ENCODE data around the gene AGBL1. TPM values are rescaled to one million over a fixed set of nuclear protein-coding genes. Genes with fewer than 3 reads are reported as not detected.

The AGBL1 gene
- total RNA-seq, 1 experiment from 2014 or later, result not detected

DNA sequence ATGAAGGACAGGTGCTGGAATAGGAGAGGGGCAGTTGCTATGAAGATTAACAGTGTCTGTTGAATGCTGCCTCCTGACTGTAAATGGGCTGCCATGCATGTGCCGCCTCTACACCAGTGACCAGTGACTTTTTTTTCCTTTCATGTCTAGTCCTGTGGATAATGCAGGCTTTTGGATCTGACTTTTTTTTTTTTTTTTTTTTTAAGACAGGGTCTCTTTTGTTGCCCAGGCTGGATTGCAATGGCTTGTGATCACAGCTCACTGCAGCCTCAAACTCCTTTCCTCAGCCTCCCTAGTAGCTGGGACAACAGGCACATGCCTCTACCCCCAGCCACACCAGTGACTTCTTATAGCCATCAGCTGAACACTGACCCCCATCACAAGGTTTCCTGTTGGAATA lies 41.2 kb upstream of the AGBL1 start:
- no peaks in the 10 kb centered on the region for H3K9me3 ChIP-seq (ENCODE audit: insufficient read depth, low read depth)
- no peaks in the 10 kb centered on the region for H3F3A ChIP-seq (ENCODE audit: insufficient read depth, low read depth)
- no peak overlapping the region for H3K27ac ChIP-seq
- DNase-seq, result no peak
- no peak overlapping the region for H2AFZ ChIP-seq
- no peaks in the 10 kb centered on the region for H4K20me1 ChIP-seq (ENCODE audit: insufficient read depth)
- TF ChIP-seq, protein P1, sequence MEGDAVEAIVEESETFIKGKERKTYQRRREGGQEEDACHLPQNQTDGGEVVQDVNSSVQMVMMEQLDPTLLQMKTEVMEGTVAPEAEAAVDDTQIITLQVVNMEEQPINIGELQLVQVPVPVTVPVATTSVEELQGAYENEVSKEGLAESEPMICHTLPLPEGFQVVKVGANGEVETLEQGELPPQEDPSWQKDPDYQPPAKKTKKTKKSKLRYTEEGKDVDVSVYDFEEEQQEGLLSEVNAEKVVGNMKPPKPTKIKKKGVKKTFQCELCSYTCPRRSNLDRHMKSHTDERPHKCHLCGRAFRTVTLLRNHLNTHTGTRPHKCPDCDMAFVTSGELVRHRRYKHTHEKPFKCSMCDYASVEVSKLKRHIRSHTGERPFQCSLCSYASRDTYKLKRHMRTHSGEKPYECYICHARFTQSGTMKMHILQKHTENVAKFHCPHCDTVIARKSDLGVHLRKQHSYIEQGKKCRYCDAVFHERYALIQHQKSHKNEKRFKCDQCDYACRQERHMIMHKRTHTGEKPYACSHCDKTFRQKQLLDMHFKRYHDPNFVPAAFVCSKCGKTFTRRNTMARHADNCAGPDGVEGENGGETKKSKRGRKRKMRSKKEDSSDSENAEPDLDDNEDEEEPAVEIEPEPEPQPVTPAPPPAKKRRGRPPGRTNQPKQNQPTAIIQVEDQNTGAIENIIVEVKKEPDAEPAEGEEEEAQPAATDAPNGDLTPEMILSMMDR (conservative IDR thresholded peaks at IDR 0.05), result no peak
- TF ChIP-seq EZH2 (IDR thresholded peaks at IDR 0.05; ENCODE audit: low read depth), result no peak
- H3K9me2 ChIP-seq (ENCODE audit: insufficient read depth), result no peaks in the 10 kb centered on the region
- 0 out of 2 replicates have a peak, but pooled peaks cover 11% of the 10 kb centered on the region for H3K27me3 ChIP-seq (ENCODE audit: insufficient read depth, low read depth)
- H3K79me2 ChIP-seq (ENCODE audit: low read depth), result no peaks in the 10 kb centered on the region
- ChIA-PET CTCF (no interaction called here), POLR2A (ENCODE audit: unreplicated experiment) (no interaction called here)
- H3K4me2 ChIP-seq, result no peak overlapping the region
- no TSS peak for BruUV-seq (replicated peaks)
- H3K36me3 ChIP-seq (ENCODE audit: low read depth), result no peaks in the 10 kb centered on the region
- no peak overlapping the region for H3K4me3 ChIP-seq
- intact Hi-C loops (cut with micrococcal nuclease; ENCODE audit: unreplicated experiment), result no loop called here
- no peaks in the 10 kb centered on the region for H3K4me1 ChIP-seq (replicated peaks; ENCODE audit: insufficient read depth)

DNA sequence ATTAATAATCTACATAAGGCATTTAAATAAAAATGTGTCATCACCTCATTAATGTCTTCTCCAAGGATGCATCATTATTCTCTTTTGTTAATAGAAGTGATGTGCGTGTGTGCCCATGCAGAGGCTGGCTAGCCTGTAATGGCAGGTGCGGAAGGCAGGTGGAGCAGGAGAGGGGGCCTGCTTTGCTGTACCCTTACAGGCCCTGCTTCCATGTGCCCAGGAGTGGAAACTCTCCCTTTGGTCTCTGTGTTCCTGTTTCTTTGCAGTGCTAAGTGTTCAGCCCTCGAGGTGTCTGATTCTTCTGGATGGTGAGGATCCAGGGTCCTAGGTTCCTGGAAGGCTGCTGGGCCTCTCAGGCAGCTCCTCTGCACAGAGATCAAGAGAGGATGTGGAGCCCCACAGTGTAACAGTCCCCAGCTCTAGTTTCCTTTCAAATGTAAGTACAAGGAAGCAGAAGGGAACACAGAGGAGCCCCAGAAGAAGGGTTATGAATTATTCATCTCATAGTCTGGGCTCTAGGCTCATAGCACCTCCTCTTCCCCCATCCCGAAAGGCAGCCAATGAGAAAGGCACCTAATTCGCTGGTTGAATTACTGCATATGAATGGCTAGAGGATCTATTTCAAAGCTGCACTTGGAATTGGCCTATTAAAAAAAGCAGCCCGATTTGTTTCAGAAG lies 39.2 kb upstream of the AGBL1 start:
- TF ChIP-seq EZH2 (IDR thresholded peaks at IDR 0.05; ENCODE audit: low read depth), result no peak
- TF ChIP-seq, protein P1 (conservative IDR thresholded peaks at IDR 0.05), result no peak
- DNase-seq, result no peak
- intact Hi-C loops (cut with micrococcal nuclease; ENCODE audit: unreplicated experiment), result no loop called here
- Histone ChIP-seq H3K36me3 (ENCODE audit: low read depth) (no peaks in the 10 kb centered on the region), H4K20me1 (ENCODE audit: insufficient read depth) (no peaks in the 10 kb centered on the region), H2AFZ (no peak overlapping the region), H3K27me3 (ENCODE audit: insufficient read depth, low read depth) (0 out of 2 replicates have a peak, but pooled peaks cover 11% of the 10 kb centered on the region), H3F3A (ENCODE audit: insufficient read depth, low read depth) (no peaks in the 10 kb centered on the region), H3K9me3 (ENCODE audit: insufficient read depth, low read depth) (no peaks in the 10 kb centered on the region), H3K4me1 (replicated peaks; ENCODE audit: insufficient read depth) (no peaks in the 10 kb centered on the region), H3K9me2 (ENCODE audit: insufficient read depth) (no peaks in the 10 kb centered on the region), H3K27ac (no peak overlapping the region), H3K4me2 (no peak overlapping the region), H3K4me3 (no peak overlapping the region), H3K79me2 (ENCODE audit: low read depth) (no peaks in the 10 kb centered on the region)
- no TSS peak for BruUV-seq (replicated peaks)
- CTCF ChIA-PET, result no interaction called here
- POLR2A ChIA-PET (ENCODE audit: unreplicated experiment), result no interaction called here

DNA sequence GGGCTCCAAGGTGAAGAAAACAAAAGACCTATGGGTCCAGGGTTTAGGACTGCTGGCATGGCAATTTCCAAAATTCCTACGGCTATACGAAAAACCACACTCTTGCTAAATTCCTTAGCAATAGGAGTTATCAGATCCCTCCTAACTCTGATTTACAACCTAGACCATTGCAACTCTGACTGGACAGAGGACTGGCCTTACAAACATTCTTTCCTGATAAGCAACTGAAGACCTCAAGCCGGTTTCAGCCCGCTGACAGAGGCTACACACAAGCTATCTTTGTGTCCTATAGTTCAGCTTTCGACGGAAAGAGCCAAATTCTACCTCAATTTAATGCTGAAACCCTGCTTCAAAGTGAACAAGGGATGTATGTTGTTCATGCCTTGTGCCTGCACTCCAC lies 38.3 kb upstream of the AGBL1 start:
- no peaks in the 10 kb centered on the region for H3F3A ChIP-seq (ENCODE audit: insufficient read depth, low read depth)

More for the DNA sequence above, 38.3 kb upstream of the AGBL1 start:
- ChIA-PET CTCF (no interaction called here), POLR2A (ENCODE audit: unreplicated experiment) (no interaction called here)
- Histone ChIP-seq H3K27ac (no peak overlapping the region), H4K20me1 (ENCODE audit: insufficient read depth) (no peaks in the 10 kb centered on the region), H2AFZ (no peak overlapping the region), H3K27me3 (ENCODE audit: insufficient read depth, low read depth) (0 out of 2 replicates have a peak, but pooled peaks cover 11% of the 10 kb centered on the region), H3K79me2 (ENCODE audit: low read depth) (no peaks in the 10 kb centered on the region), H3K9me3 (ENCODE audit: insufficient read depth, low read depth) (no peaks in the 10 kb centered on the region), H3K4me2 (no peak overlapping the region), H3K36me3 (ENCODE audit: low read depth) (no peaks in the 10 kb centered on the region), H3K4me1 (replicated peaks; ENCODE audit: insufficient read depth) (no peaks in the 10 kb centered on the region), H3K4me3 (no peak overlapping the region), H3K9me2 (ENCODE audit: insufficient read depth) (no peaks in the 10 kb centered on the region)
- TF ChIP-seq EZH2 (IDR thresholded peaks at IDR 0.05; ENCODE audit: low read depth), result no peak
- TF ChIP-seq, protein P1 (conservative IDR thresholded peaks at IDR 0.05), result no peak
- no peak for DNase-seq
- intact Hi-C loops (cut with micrococcal nuclease; ENCODE audit: unreplicated experiment), result no loop called here
- no TSS peak for BruUV-seq (replicated peaks)

Data from PC-9 (cell line).